GM12878 (cell line): ENCODE data around the gene LIFR. TPM values are rescaled to one million over a fixed set of nuclear protein-coding genes. Genes with fewer than 3 reads are reported as not detected.

ENCODE experiments used
- ATAC-seq: fragments of 200-7000 bp; cut with Tn5 transposase; 3 replicates; pipeline ENCODE4 v1.9.1; 2020; ENCODE audit warnings: mild to moderate bottlenecking, moderate library complexity
- BruUV-seq: library from RNA; stranded (reverse); fragments of 400-500 nt; replicated peaks from 2 replicates; lab custom pipeline; 2021; lab: Mats Ljungman, UMichigan
- CTCF ChIA-PET: fragments of 300-600 bp; sonication (Branson Sonifier 250); formaldehyde crosslinking; extraction: SDS; loops from one replicate; lab custom pipeline; 2021; ENCODE audit warnings: inconsistent platforms; lab: Yijun Ruan, JAX
- POLR2A ChIA-PET: fragments of 350-600 bp; formaldehyde crosslinking; extraction: SDS; loops from one replicate; lab custom pipeline; 2021; ENCODE audit warnings: inconsistent platforms; lab: Charles Lee
- RAD21 ChIA-PET: fragments of 300-600 bp; sonication (Branson Sonifier 250); formaldehyde crosslinking; loops from one replicate; lab custom pipeline; 2023; ENCODE audit warnings: antibody characterized with exemption; ENCODE audit not compliant: unreplicated experiment; lab: Charles Lee
- SMC1A ChIA-PET: fragments of 300-600 bp; sonication (Branson Sonifier 250); formaldehyde crosslinking; loops from one replicate; lab custom pipeline; 2023; ENCODE audit not compliant: unreplicated experiment, uncharacterized antibody; lab: Charles Lee
- DNase-seq: peaks from one replicate; pipeline ENCODE4 v3.0.0-alpha.2; 2011; ENCODE audit warnings: low read depth, low spot score
- FAIRE-seq: peaks from 3 replicates; lab custom pipeline; 2011; peaks lifted over from hg19 to GRCh38; lab: Jason Lieb, UNC
- H2AFZ ChIP-seq: 2 replicates; pipeline ENCODE4 v1.6.0; 2011; ENCODE audit warnings: low read depth, low read length, control low read depth; ENCODE audit not compliant: control insufficient read depth
- H3K27ac ChIP-seq: 2 replicates; pipeline ENCODE4 v1.5.1; 2011; ENCODE audit warnings: control low read depth; ENCODE audit not compliant: control insufficient read depth, insufficient read depth
- H3K27me3 ChIP-seq, 2 experiments: replicated peaks in 1 of 2; 2 replicates each; pipeline versions ENCODE4 v1.6.0 to v1.6.1; 2011; ENCODE audit warnings: low read length in 1 of 2; ENCODE audit not compliant: control insufficient read depth in 2 of 2, insufficient read depth in 2 of 2
- H3K36me3 ChIP-seq, 2 experiments: 2 replicates each; pipeline ENCODE4 v1.5.1; 2011; ENCODE audit warnings: low read length in 1 of 2; ENCODE audit not compliant: control insufficient read depth in 2 of 2, insufficient read depth in 2 of 2
- H3K4me1 ChIP-seq: 2 replicates; pipeline ENCODE4 v1.6.1; 2011; ENCODE audit warnings: mild to moderate bottlenecking, low read length, moderate library complexity, mixed read lengths; ENCODE audit not compliant: control insufficient read depth, insufficient read depth
- H3K4me2 ChIP-seq: 2 replicates; pipeline ENCODE4 v1.6.0; 2011; ENCODE audit warnings: control low read depth; ENCODE audit not compliant: control insufficient read depth, insufficient read depth
- H3K4me3 ChIP-seq: fragments of 200-600 bp; sonication (generic); 2 replicates; pipeline ENCODE4 v1.5.1; 2016
- H3K79me2 ChIP-seq: 2 replicates; pipeline ENCODE4 v1.6.0; 2011; ENCODE audit warnings: low read length; ENCODE audit not compliant: control insufficient read depth, insufficient read depth
- H3K9ac ChIP-seq: 2 replicates; pipeline ENCODE4 v1.8.0; 2011; ENCODE audit warnings: low read length, control low read depth, mixed read lengths; ENCODE audit not compliant: control insufficient read depth, insufficient read depth
- H3K9me3 ChIP-seq: replicated peaks from 3 replicates; pipeline ENCODE4 v1.5.1; 2011; ENCODE audit warnings: mild to moderate bottlenecking, low read length; ENCODE audit not compliant: control insufficient read depth, insufficient read depth
- H4K20me1 ChIP-seq: 2 replicates; pipeline ENCODE4 v1.6.0; 2011; ENCODE audit not compliant: control insufficient read depth, insufficient read depth
- E2F4 ChIP-seq: IDR thresholded peaks from 2 replicates; pipeline ENCODE4 v1.6.1; 2012; ENCODE audit warnings: low read depth, low read length, improper control_type of control experiment
- IRF3 ChIP-seq: fragments of 450-650 bp; IDR thresholded peaks from 2 replicates; pipeline ENCODE4 v1.6.1; 2014; ENCODE audit warnings: mild to moderate bottlenecking
- MTA3 ChIP-seq: IDR thresholded peaks from 2 replicates; pipeline ENCODE4 v1.6.1; 2012; ENCODE audit warnings: low read length, inconsistent platforms, borderline replicate concordance
- MYB ChIP-seq: fragments of 150-350 bp; IDR thresholded peaks from 2 replicates; pipeline ENCODE4 v1.6.1; 2014; ENCODE audit warnings: mild to moderate bottlenecking, low read depth, low read length, borderline replicate concordance
- NFIC ChIP-seq: IDR thresholded peaks from 2 replicates; pipeline ENCODE4 v1.6.1; 2012; ENCODE audit warnings: low read depth, mild to moderate bottlenecking, inconsistent platforms, low read length, moderate library complexity
- NR2C1 ChIP-seq: fragments of 450-650 bp; IDR thresholded peaks from 2 replicates; pipeline ENCODE4 v1.6.1; 2017; ENCODE audit warnings: antibody characterized with exemption, mild to moderate bottlenecking, moderate library complexity
- RBBP5 ChIP-seq: fragments of 200-600 bp; sonication (generic); conservative IDR thresholded peaks from 2 replicates; pipeline ENCODE4 v1.6.1; 2016
- SREBF2 ChIP-seq: IDR thresholded peaks from 2 replicates; pipeline ENCODE4 v1.6.1; 2012; ENCODE audit warnings: mild to moderate bottlenecking, low read length
- WGBS: methylation state at CpG from one replicate; pipeline ENCODE4 v1.1.6; 2016; ENCODE audit warnings: low lambda C conversion rate; ENCODE audit not compliant: insufficient replicate concordance, insufficient coverage; ENCODE audit errors: missing lambda C conversion rate; 5-methylcytosine and 5-hydroxymethylcytosine counted together
- in situ Hi-C: fragments of 300-500 bp; cut with MboI; formaldehyde crosslinking; loops from 9 replicates; pipeline ENCODE4 v1.14.3; 2018; ENCODE audit warnings: mixed read lengths
- intact Hi-C: fragments of 100-400 bp; cut with micrococcal nuclease; formaldehyde crosslinking; loops from one replicate; pipeline ENCODE4 v1.14.2; 2022; ENCODE audit not compliant: unreplicated experiment
- polyA plus RNA-seq, 11 experiments: library from polyadenylated mRNA; depleted of rRNA in 4 of 11; unstranded in 6 of 11; stranded (reverse) in 5 of 11; fragments of >200 nt; fragmentation: Nextera tagmentation in 4 of 11; fragmentation: Illumina TruSeq in 1 of 11; extraction: Ambion mirVana in 4 of 11; extraction: Trizol in 1 of 11; gene quantifications; 1 replicate in 1 of 11; 2 replicates in 10 of 11; pipeline versions ENCODE4 v1.2.1 to v1.2.3, GENCODE V29; 2011 to 2016; ENCODE audit warnings: inconsistent platforms in 2 of 11, missing spikeins in 2 of 11, low read depth in 1 of 11
- total RNA-seq, 4 experiments: library from RNA; depleted of rRNA in 3 of 4; stranded (reverse); fragments of >200 nt in 3 of 4; fragmentation: Illumina TruSeq in 1 of 4; extraction: Trizol in 1 of 4; gene quantifications; 2 replicates each; pipeline versions ENCODE4 v1.2.1 to v1.2.3, GENCODE V29; 2013 to 2021
- TF ChIP-seq, protein P1 (sequence below): fragments of 450-650 bp; IDR thresholded peaks from 2 replicates; pipeline ENCODE4 v1.6.1; 2017; ENCODE audit warnings: low read depth, mild to moderate bottlenecking, moderate library complexity

Gene LIFR
- total and polyA plus RNA-seq, 10 of the 15 experiments (the other 5 are each of a cell fraction or from before 2014, with no cell fraction given): 0.10 TPM; not detected in 9

GRCh38 chr5:38426986-38427950 is 129.2 kb downstream of the LIFR start:
- DNase-seq (no peak), FAIRE-seq (no peak), ATAC-seq (no peak)
- BruUV-seq: no TSS peak
- SMC1A ChIA-PET: no interaction called here
- in situ Hi-C loops (loop anchor here (25.0 kb wide), 1 partner anchor 660 kb away; no protein-coding TSS in a partner anchor), intact Hi-C loops (no loop called here)
- no peak overlapping the region for H3K4me2 ChIP-seq
- no peak overlapping the region for H3K9ac ChIP-seq
- no peaks in the 10 kb centered on the region for H3K27me3 ChIP-seq
- no peaks in the 10 kb centered on the region for H4K20me1 ChIP-seq
- POLR2A ChIA-PET: no interaction called here
- H2AFZ ChIP-seq: no peak overlapping the region
- H3K4me1 ChIP-seq: no peaks in the 10 kb centered on the region
- H3K9me3 ChIP-seq: no peaks in the 10 kb centered on the region
- WGBS: 41% methylated on average over 9 of the region's 9 CpGs
- H3K27ac ChIP-seq: no peak overlapping the region
- TF ChIP-seq SREBF2: no peak
- TF ChIP-seq MYB: no peak
- TF ChIP-seq RBBP5: no peak
- no peak for TF ChIP-seq NFIC
- TF ChIP-seq NR2C1: no peak
- TF ChIP-seq, protein P1, sequence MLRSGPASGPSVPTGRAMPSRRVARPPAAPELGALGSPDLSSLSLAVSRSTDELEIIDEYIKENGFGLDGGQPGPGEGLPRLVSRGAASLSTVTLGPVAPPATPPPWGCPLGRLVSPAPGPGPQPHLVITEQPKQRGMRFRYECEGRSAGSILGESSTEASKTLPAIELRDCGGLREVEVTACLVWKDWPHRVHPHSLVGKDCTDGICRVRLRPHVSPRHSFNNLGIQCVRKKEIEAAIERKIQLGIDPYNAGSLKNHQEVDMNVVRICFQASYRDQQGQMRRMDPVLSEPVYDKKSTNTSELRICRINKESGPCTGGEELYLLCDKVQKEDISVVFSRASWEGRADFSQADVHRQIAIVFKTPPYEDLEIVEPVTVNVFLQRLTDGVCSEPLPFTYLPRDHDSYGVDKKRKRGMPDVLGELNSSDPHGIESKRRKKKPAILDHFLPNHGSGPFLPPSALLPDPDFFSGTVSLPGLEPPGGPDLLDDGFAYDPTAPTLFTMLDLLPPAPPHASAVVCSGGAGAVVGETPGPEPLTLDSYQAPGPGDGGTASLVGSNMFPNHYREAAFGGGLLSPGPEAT: no peak
- TF ChIP-seq IRF3: no peak
- TF ChIP-seq E2F4: no peak
- TF ChIP-seq MTA3: no peak
- CTCF ChIA-PET: no interaction called here
- no peaks in the 10 kb centered on the region for H3K79me2 ChIP-seq
- RAD21 ChIA-PET: interaction anchor here (0.8 kb wide), 1 partner anchor 15 kb away, joined by 3 read pairs; no protein-coding TSS in a partner anchor
- no peaks in the 10 kb centered on the region for H3K36me3 ChIP-seq
- no peak overlapping the region for H3K4me3 ChIP-seq
